WI38 (cell line): ENCODE data around the gene RAB27B.
"Not testable (repeated sequence)": the region's sequence is repeated elsewhere in the genome, so short reads cannot be mapped to it uniquely, and the experiment has no call there.

ENCODE experiments used
- H3K4me3 ChIP-seq: 2 replicates; pipeline ENCODE4 v1.5.1; 2011; ENCODE audit warnings: low read depth, mild to moderate bottlenecking, control low read depth, low read length
- TF ChIP-seq, protein P1 (sequence below): IDR thresholded peaks from 2 replicates; pipeline ENCODE4 v1.5.1; 2012; ENCODE audit warnings: low read depth, mild to moderate bottlenecking, control low read depth, low read length

The RAB27B gene

DNA sequence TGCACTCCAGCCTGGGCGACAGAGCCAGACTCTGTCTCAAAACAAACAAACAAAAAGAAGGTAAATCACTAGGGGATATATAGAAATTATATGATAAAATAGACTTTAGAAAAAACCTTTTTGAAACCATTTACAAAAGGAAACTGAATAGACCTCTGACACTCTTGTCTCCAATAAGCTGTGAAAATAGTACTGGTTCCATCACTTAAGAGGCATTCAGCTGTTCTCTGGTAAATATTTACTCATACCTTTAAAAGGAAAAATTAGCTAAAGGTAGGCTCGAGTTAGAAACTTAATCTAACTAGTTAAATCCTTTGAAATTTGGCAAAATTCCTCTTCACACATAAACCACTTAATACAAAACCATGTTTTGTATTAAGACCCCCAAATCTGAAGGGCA, 21.4 kb downstream of the RAB27B start:
- H3K4me3 ChIP-seq: no peak overlapping the region
- TF ChIP-seq, protein P1, sequence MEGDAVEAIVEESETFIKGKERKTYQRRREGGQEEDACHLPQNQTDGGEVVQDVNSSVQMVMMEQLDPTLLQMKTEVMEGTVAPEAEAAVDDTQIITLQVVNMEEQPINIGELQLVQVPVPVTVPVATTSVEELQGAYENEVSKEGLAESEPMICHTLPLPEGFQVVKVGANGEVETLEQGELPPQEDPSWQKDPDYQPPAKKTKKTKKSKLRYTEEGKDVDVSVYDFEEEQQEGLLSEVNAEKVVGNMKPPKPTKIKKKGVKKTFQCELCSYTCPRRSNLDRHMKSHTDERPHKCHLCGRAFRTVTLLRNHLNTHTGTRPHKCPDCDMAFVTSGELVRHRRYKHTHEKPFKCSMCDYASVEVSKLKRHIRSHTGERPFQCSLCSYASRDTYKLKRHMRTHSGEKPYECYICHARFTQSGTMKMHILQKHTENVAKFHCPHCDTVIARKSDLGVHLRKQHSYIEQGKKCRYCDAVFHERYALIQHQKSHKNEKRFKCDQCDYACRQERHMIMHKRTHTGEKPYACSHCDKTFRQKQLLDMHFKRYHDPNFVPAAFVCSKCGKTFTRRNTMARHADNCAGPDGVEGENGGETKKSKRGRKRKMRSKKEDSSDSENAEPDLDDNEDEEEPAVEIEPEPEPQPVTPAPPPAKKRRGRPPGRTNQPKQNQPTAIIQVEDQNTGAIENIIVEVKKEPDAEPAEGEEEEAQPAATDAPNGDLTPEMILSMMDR: no peak

GRCh38 chr18:54850598-54850997, 22.3 kb downstream of the RAB27B start:
- TF ChIP-seq, protein P1: no peak
- H3K4me3 ChIP-seq: no peak overlapping the region

GRCh38 chr18:54852780-54853675, 24.8 kb downstream of the RAB27B start:
- no peak overlapping the region for H3K4me3 ChIP-seq
- TF ChIP-seq, protein P1: no peak

DNA sequence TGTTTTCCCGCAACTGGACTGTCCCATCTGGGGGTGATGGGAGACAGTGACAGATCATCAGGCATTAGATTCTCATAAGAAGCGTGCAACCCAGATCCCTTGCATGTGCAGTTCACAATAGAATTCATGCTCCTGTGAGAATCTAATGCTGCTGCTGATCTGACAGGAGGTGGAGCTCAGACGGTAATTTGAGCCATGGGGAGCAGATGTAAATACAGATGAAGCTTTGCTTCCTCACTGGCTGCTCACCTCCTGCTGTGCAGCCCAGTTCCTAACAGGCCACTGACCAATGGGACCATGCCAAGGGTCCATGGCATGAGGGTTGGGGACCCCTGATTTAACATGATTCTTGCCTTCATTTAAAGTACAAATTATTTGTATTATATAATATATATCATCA, 26.8 kb downstream of the RAB27B start:
- H3K4me3 ChIP-seq: not testable (repeated sequence)

DNA sequence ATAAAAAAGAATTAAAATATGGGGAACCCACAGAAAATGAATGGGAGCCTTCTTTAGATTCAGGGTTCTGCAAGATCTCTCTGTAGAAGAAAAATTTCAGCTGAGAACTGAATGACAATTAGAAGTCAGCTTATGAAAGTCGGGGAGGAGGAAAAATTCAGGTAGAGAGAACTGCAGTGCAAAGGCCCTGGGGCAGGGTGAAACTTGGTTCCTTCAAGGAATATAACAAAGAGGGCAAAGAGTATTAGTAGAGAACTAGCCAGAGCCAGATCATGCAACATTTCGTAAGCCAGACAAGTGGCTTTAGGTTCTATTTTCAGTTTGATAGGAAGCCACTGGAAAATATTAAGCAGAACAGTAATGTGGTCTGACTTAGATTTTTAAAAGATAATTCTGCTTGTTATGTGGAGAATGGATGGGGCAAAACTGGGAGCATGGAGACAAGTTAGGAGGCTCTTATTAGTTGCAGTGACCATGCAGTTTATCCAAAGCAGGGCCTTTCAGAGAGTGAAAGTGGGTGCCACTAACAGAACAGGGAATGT, 27.9 kb downstream of the RAB27B start:
- TF ChIP-seq, protein P1: no peak
- no peak overlapping the region for H3K4me3 ChIP-seq

DNA sequence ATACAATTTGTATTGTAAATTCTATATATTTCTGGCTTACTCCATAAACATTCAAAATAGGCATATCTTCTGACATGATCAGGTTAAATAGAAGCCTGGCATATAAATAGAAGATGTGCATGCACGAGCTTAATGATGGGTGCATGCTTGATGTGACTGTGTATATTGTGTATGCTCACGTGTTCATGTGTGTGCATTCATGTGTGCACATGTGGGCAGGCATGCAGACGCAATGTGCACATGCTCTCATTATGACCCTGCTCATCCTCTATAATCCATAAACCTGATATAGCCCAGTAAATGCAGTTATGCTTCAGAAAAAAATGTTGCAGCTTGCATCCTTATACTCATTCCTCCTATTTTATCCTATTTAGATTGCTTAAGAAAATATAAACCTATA, 29.2 kb downstream of the RAB27B start:
- no peak overlapping the region for H3K4me3 ChIP-seq
- TF ChIP-seq, protein P1: no peak

- TF ChIP-seq, protein P1: no peak
- H3K4me3 ChIP-seq: no peak overlapping the region
These were observed 31.6 kb downstream of the RAB27B start for GRCh38 chr18:54859667-54860421.
